SK-N-SH (cell line): ENCODE data around the gene FOXR1. TPM values are rescaled to one million over a fixed set of nuclear protein-coding genes. Genes with fewer than 3 reads are reported as not detected.

Experiments used
- CTCF ChIA-PET: fragments of 300-600, 350-600 bp; formaldehyde crosslinking; extraction: SDS; loops from one replicate; lab custom pipeline; 2021; lab: Yijun Ruan, JAX
- POLR2A ChIA-PET: fragments of 350-600 bp; sonication (Branson Sonifier 250); formaldehyde crosslinking; extraction: SDS; loops from one replicate; lab custom pipeline; 2020; ENCODE audit warnings: antibody characterized with exemption, inconsistent platforms; lab: Yijun Ruan, JAX
- DNase-seq: peaks from one replicate; pipeline ENCODE4 v3.0.0; 2012
- H2AFZ ChIP-seq: fragments of 200-600 bp; sonication (generic); 2 replicates; pipeline ENCODE4 v1.8.1; 2016; ENCODE audit warnings: antibody characterized with exemption, mild to moderate bottlenecking, low read depth
- H3F3A ChIP-seq: fragments of 200-600 bp; sonication (generic); replicated peaks from 2 replicates; pipeline ENCODE3; 2016; ENCODE audit warnings: antibody characterized with exemption, mild to moderate bottlenecking; ENCODE audit not compliant: insufficient read depth
- H3K27ac ChIP-seq, 2 experiments: fragments of 200-500 bp in 1 of 2; fragments of 200-600 bp in 1 of 2; sonication (Bioruptor generic) in 1 of 2; sonication (generic), shearing (Covaris generic) in 1 of 2; 2 replicates each; pipeline versions ENCODE4 v1.5.1 to v1.6.1; 2014 to 2016; ENCODE audit warnings: low read depth in 2 of 2, inconsistent platforms in 1 of 2, low read length in 1 of 2, mild to moderate bottlenecking in 1 of 2, mixed read lengths in 1 of 2
- H3K27me3 ChIP-seq: fragments of 200-600 bp; sonication (generic), shearing (Covaris generic); 2 replicates; pipeline ENCODE4 v1.6.1; 2016; ENCODE audit warnings: mixed run types; ENCODE audit not compliant: insufficient read depth
- H3K36me3 ChIP-seq, 2 experiments: fragments of 200-500 bp in 1 of 2; fragments of 200-600 bp in 1 of 2; sonication (Bioruptor generic) in 1 of 2; sonication (generic) in 1 of 2; replicated peaks in 1 of 2; 2 replicates each; pipeline versions ENCODE3 to v1.5.1; 2014 to 2016; ENCODE audit warnings: low read length in 1 of 2, mild to moderate bottlenecking in 1 of 2; ENCODE audit not compliant: insufficient read depth in 2 of 2, control insufficient read depth in 1 of 2
- H3K4me1 ChIP-seq, 2 experiments: fragments of 200-500 bp in 1 of 2; fragments of 200-600 bp in 1 of 2; sonication (Bioruptor generic) in 1 of 2; sonication (generic), shearing (Covaris generic) in 1 of 2; 2 replicates each; pipeline versions ENCODE4 v1.5.1 to v1.6.1; 2014 to 2016; ENCODE audit warnings: low read depth in 1 of 2, low read length in 1 of 2, mixed run types in 1 of 2; ENCODE audit not compliant: insufficient read depth in 2 of 2, control insufficient read depth in 1 of 2
- H3K4me2 ChIP-seq: fragments of 200-600 bp; sonication (generic), shearing (Covaris generic); 2 replicates; pipeline ENCODE4 v1.6.1; 2017; ENCODE audit warnings: mixed run types
- H3K4me3 ChIP-seq, 2 experiments: fragments of 200-500 bp in 1 of 2; fragments of 200-600 bp in 1 of 2; sonication (Bioruptor generic) in 1 of 2; sonication (generic), shearing (Covaris generic) in 1 of 2; 2 replicates each; pipeline versions ENCODE4 v1.5.1 to v1.8.1; 2014 to 2016; ENCODE audit warnings: low read depth in 2 of 2, inconsistent platforms in 1 of 2, low read length in 1 of 2, mild to moderate bottlenecking in 1 of 2, mixed read lengths in 1 of 2, moderate library complexity in 1 of 2
- H3K79me2 ChIP-seq: fragments of 200-600 bp; sonication (generic); 2 replicates; pipeline ENCODE4 v1.8.1; 2017; ENCODE audit warnings: mild to moderate bottlenecking; ENCODE audit not compliant: insufficient read depth
- H3K9ac ChIP-seq: fragments of 200-600 bp; sonication (generic); 2 replicates; pipeline ENCODE4 v1.6.1; 2017; ENCODE audit warnings: mixed run types
- H3K9me2 ChIP-seq: fragments of 200-600 bp; sonication (generic); 2 replicates; pipeline ENCODE4 v1.6.1; 2017; ENCODE audit warnings: mixed run types
- H3K9me3 ChIP-seq: fragments of 200-600 bp; sonication (generic); 2 replicates; pipeline ENCODE4 v1.6.1; 2017; ENCODE audit warnings: mixed run types, mild to moderate bottlenecking, moderate library complexity
- H4K20me1 ChIP-seq: fragments of 200-600 bp; sonication (generic); 2 replicates; pipeline ENCODE4 v1.6.1; 2017; ENCODE audit warnings: mild to moderate bottlenecking, mixed run types; ENCODE audit not compliant: insufficient read depth
- CHD2 ChIP-seq: fragments of 150-350 bp; IDR thresholded peaks from 2 replicates; pipeline ENCODE4 v1.6.1; 2018; ENCODE audit warnings: low read length; ENCODE audit not compliant: partially characterized antibody
- FOSL2 ChIP-seq: IDR thresholded peaks from 2 replicates; pipeline ENCODE4 v1.4.0; 2012; ENCODE audit warnings: low read depth, mild to moderate bottlenecking, moderate library complexity, borderline replicate concordance
- FOXJ3 ChIP-seq: sonication (generic); formaldehyde crosslinking; IDR thresholded peaks from 2 replicates; pipeline ENCODE4 v1.5.1; 2020; ENCODE audit warnings: mild to moderate bottlenecking, missing genetic modification reagents
- GABPA ChIP-seq: IDR thresholded peaks from 2 replicates; pipeline ENCODE4 v1.4.0; 2012; ENCODE audit warnings: low read depth, mild to moderate bottlenecking
- JUND ChIP-seq: IDR thresholded peaks from 2 replicates; pipeline ENCODE4 v1.4.0; 2012
- MXI1 ChIP-seq: IDR thresholded peaks from 2 replicates; pipeline ENCODE4 v1.6.1; 2012; ENCODE audit warnings: mild to moderate bottlenecking, low read depth, low read length, improper control_type of control experiment
- POLR2AphosphoS5 ChIP-seq: IDR thresholded peaks from 2 replicates; pipeline ENCODE4 v1.6.1; 2012; ENCODE audit warnings: low read depth, low read length
- RCOR1 ChIP-seq: fragments of 150-350 bp; IDR thresholded peaks from 2 replicates; pipeline ENCODE4 v1.6.1; 2017; ENCODE audit warnings: antibody characterized with exemption, low read length
- SMC3 ChIP-seq: IDR thresholded peaks from 2 replicates; pipeline ENCODE4 v1.6.1; 2012; ENCODE audit warnings: low read depth, low read length, improper control_type of control experiment
- TEAD4 ChIP-seq: IDR thresholded peaks from 2 replicates; pipeline ENCODE4 v1.4.0; 2012; ENCODE audit warnings: mild to moderate bottlenecking, borderline replicate concordance; ENCODE audit not compliant: insufficient read depth
- WGBS: methylation state at CpG from one replicate; pipeline ENCODE4 v1.1.6; 2017; ENCODE audit warnings: low lambda C conversion rate; 5-methylcytosine and 5-hydroxymethylcytosine counted together
- polyA plus RNA-seq, 3 experiments: library from polyadenylated mRNA; depleted of rRNA; stranded (reverse); fragments of >200 nt; gene quantifications; 2 replicates each; pipeline ENCODE4 v1.2.3, GENCODE V29; 2012
- TF ChIP-seq, protein P1 (sequence below): IDR thresholded peaks from 2 replicates; pipeline ENCODE4 v1.4.0; 2012; ENCODE audit warnings: low read depth, borderline replicate concordance
- TF ChIP-seq, protein P2 (sequence below): IDR thresholded peaks from 2 replicates; pipeline ENCODE4 v1.4.0; 2012; ENCODE audit warnings: low read depth, borderline replicate concordance
- TF ChIP-seq, protein P3 (sequence below): IDR thresholded peaks from 2 replicates; pipeline ENCODE4; 2012
- TF ChIP-seq, protein P4 (sequence below): fragments of 200-600 bp; sonication (generic); IDR thresholded peaks from 2 replicates; pipeline ENCODE4 v1.6.1; 2017; ENCODE audit warnings: antibody characterized with exemption, mild to moderate bottlenecking, moderate library complexity
- TF ChIP-seq, protein P5 (sequence below): IDR thresholded peaks from 2 replicates; pipeline ENCODE4 v1.4.0; 2012; ENCODE audit warnings: low read depth
- TF ChIP-seq, protein P6 (sequence below): IDR thresholded peaks from 2 replicates; pipeline ENCODE4 v1.6.1; 2012; ENCODE audit warnings: mild to moderate bottlenecking, low read depth, low read length, moderate library complexity

The FOXR1 gene
- polyA plus RNA-seq, 1 of the 3 experiments (the other 2 are of a cell fraction): not detected

DNA sequence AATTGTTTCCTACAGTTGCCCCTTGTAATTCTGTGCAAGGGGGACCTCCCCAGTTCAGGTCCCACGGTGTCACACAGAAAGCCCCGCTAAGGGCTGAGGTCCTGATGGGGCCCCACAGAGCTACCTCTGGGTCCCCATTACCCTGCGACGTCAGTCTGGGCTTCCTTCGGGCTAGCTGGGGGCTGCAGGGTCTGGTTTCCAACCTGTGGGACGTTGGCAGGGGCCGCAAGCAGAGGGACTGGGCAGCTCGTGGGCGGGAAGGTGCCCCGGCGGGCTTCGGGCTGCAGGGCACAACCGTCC, 58.4 kb downstream of the FOXR1 start:
- peak overlapping the region; percentile 76 to 81 for H3K4me3 ChIP-seq
- H3K9ac ChIP-seq: peak overlapping the region; percentile 58; the same call in 1 of the 2 replicates
- no peaks in the 10 kb centered on the region for H4K20me1 ChIP-seq
- TF ChIP-seq JUND (no peak), MXI1 (no peak), FOXJ3 (CRISPR knock-in tag) (no peak), TEAD4 (no peak), CHD2 (no peak), GABPA (no peak)
- TF ChIP-seq, protein P1, sequence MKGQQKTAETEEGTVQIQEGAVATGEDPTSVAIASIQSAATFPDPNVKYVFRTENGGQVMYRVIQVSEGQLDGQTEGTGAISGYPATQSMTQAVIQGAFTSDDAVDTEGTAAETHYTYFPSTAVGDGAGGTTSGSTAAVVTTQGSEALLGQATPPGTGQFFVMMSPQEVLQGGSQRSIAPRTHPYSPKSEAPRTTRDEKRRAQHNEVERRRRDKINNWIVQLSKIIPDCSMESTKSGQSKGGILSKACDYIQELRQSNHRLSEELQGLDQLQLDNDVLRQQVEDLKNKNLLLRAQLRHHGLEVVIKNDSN: no peak
- TF ChIP-seq, protein P2, sequence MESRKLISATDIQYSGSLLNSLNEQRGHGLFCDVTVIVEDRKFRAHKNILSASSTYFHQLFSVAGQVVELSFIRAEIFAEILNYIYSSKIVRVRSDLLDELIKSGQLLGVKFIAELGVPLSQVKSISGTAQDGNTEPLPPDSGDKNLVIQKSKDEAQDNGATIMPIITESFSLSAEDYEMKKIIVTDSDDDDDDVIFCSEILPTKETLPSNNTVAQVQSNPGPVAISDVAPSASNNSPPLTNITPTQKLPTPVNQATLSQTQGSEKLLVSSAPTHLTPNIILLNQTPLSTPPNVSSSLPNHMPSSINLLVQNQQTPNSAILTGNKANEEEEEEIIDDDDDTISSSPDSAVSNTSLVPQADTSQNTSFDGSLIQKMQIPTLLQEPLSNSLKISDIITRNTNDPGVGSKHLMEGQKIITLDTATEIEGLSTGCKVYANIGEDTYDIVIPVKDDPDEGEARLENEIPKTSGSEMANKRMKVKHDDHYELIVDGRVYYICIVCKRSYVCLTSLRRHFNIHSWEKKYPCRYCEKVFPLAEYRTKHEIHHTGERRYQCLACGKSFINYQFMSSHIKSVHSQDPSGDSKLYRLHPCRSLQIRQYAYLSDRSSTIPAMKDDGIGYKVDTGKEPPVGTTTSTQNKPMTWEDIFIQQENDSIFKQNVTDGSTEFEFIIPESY: no peak
- no peaks in the 10 kb centered on the region for H3K9me3 ChIP-seq
- H3K27me3 ChIP-seq: no peaks in the 10 kb centered on the region
- H3K4me1 ChIP-seq: peaks cover 5 to 12% of the 10 kb centered on the region in 2 experiments; a peak in 2 of 4 replicates
- 31% methylated on average over 4 of the region's 13 CpGs for WGBS
- H3F3A ChIP-seq: no peaks in the 10 kb centered on the region
- CTCF ChIA-PET: interaction anchor here (0.7 to 3.0 kb wide), 9 partner anchors 10 to 424 kb away, joined by 3 to 16 read pairs (median 5); partner anchors contain the start of genes HYOU1, RPS25 and TRAPPC4
- no peak overlapping the region for H3K27ac ChIP-seq
- peak overlapping the region; percentile 94 for H3K4me2 ChIP-seq
- peaks cover 0 to 13% of the 10 kb centered on the region in 2 experiments for H3K36me3 ChIP-seq
- H3K79me2 ChIP-seq: no peaks in the 10 kb centered on the region
- DNase-seq: no peak
- H2AFZ ChIP-seq: peak overlapping the region; percentile 88; the same call in 1 of the 2 replicates
- no peaks in the 10 kb centered on the region for H3K9me2 ChIP-seq
- POLR2A ChIA-PET: interaction anchor here (1.0 to 2.0 kb wide), 2 partner anchors 11 to 27 kb away, joined by 5 to 6 read pairs; partner anchors contain the start of genes RPS25 and TRAPPC4

DNA sequence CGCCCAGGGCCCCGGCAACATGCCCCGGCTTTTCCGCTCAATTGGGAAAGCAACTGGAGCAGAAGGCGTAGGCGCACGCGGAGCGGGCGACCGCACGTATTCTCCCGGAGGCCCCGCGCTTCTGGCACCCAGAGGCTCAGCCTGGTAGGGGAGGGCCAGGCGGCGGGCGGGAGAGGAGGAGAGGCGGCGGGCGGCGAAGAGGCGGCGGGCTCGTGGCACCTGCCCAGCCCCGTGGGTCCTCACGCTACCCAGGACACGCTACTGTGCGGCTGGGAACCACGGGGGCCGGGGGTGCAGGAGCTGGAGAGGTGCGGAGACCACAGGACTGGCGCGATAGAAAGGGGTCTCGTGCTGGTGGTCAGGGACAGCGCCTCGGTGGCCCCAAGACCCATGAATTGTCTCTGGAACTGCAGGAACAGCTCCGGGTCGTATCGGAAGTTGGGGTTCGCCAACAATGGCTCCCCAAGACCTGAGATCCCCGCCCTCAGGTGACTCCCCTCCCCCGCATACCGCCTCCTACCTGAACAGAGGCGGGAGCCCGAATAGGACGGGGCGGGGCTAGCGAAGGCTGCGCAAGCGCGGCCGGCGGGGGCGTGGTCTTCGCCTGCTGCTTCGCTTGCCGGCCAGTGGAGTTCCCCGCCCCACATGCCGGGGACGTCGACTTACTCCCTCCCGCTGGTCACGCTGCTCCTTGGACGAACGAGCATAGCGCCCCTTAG, 58.9 kb downstream of the FOXR1 start, which contains the start of gene SLC37A4:
Gene SLC37A4 (minus strand): TSS at position 549 of the 719 bp plus-strand sequence.
- Histone ChIP-seq H3K4me1 (peaks cover 5 to 12% of the 10 kb centered on the region in 2 experiments; a peak in 2 of 4 replicates), H3K27me3 (no peaks in the 10 kb centered on the region), H3K9me3 (no peaks in the 10 kb centered on the region), H3K9ac (peak within 1 kb of the TSS; percentile 58; the same call in 1 of the 2 replicates), H3K4me3 (peak within 1 kb of the TSS; percentile 76 to 81), H3K4me2 (peak within 1 kb of the TSS; percentile 94), H3F3A (no peaks in the 10 kb centered on the region), H3K36me3 (peaks cover 0 to 9% of the 10 kb centered on the region in 2 experiments), H2AFZ (peak within 1 kb of the TSS; percentile 88; the same call in 1 of the 2 replicates), H4K20me1 (no peaks in the 10 kb centered on the region), H3K79me2 (no peaks in the 10 kb centered on the region), H3K27ac (peak within 1 kb of the TSS in 1 of 2 experiments; percentile 74; a peak in 2 of 4 replicates), H3K9me2 (no peaks in the 10 kb centered on the region)
- 0% methylated on average over 17 of the region's 67 CpGs for WGBS
- ChIA-PET POLR2A (interaction anchor here (1.0 to 2.0 kb wide), 2 partner anchors 12 to 26 kb away, joined by 5 to 6 read pairs; partner anchors contain the start of genes RPS25 and TRAPPC4), CTCF (interaction anchor here (0.7 to 3.0 kb wide), 9 partner anchors 10 to 425 kb away, joined by 3 to 16 read pairs (median 5); partner anchors contain the start of genes HYOU1, RPS25 and TRAPPC4)
- DNase-seq: peak; percentile 98
- TF ChIP-seq, protein P3, sequence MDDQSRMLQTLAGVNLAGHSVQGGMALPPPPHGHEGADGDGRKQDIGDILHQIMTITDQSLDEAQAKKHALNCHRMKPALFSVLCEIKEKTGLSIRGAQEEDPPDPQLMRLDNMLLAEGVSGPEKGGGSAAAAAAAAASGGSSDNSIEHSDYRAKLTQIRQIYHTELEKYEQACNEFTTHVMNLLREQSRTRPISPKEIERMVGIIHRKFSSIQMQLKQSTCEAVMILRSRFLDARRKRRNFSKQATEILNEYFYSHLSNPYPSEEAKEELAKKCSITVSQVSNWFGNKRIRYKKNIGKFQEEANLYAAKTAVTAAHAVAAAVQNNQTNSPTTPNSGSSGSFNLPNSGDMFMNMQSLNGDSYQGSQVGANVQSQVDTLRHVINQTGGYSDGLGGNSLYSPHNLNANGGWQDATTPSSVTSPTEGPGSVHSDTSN: no peak
- TF ChIP-seq SMC3: peak; percentile 48; the same call in 1 of the 2 replicates
- peak; percentile 93 for TF ChIP-seq MXI1
- TF ChIP-seq, protein P4, sequence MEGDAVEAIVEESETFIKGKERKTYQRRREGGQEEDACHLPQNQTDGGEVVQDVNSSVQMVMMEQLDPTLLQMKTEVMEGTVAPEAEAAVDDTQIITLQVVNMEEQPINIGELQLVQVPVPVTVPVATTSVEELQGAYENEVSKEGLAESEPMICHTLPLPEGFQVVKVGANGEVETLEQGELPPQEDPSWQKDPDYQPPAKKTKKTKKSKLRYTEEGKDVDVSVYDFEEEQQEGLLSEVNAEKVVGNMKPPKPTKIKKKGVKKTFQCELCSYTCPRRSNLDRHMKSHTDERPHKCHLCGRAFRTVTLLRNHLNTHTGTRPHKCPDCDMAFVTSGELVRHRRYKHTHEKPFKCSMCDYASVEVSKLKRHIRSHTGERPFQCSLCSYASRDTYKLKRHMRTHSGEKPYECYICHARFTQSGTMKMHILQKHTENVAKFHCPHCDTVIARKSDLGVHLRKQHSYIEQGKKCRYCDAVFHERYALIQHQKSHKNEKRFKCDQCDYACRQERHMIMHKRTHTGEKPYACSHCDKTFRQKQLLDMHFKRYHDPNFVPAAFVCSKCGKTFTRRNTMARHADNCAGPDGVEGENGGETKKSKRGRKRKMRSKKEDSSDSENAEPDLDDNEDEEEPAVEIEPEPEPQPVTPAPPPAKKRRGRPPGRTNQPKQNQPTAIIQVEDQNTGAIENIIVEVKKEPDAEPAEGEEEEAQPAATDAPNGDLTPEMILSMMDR: no peak; the same call in 1 of the 2 replicates
- TF ChIP-seq POLR2AphosphoS5: peak; percentile 80
- TF ChIP-seq, protein P5, sequence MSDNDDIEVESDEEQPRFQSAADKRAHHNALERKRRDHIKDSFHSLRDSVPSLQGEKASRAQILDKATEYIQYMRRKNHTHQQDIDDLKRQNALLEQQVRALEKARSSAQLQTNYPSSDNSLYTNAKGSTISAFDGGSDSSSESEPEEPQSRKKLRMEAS: peak; percentile 99
- no peak for TF ChIP-seq FOSL2
- TF ChIP-seq, protein P6, sequence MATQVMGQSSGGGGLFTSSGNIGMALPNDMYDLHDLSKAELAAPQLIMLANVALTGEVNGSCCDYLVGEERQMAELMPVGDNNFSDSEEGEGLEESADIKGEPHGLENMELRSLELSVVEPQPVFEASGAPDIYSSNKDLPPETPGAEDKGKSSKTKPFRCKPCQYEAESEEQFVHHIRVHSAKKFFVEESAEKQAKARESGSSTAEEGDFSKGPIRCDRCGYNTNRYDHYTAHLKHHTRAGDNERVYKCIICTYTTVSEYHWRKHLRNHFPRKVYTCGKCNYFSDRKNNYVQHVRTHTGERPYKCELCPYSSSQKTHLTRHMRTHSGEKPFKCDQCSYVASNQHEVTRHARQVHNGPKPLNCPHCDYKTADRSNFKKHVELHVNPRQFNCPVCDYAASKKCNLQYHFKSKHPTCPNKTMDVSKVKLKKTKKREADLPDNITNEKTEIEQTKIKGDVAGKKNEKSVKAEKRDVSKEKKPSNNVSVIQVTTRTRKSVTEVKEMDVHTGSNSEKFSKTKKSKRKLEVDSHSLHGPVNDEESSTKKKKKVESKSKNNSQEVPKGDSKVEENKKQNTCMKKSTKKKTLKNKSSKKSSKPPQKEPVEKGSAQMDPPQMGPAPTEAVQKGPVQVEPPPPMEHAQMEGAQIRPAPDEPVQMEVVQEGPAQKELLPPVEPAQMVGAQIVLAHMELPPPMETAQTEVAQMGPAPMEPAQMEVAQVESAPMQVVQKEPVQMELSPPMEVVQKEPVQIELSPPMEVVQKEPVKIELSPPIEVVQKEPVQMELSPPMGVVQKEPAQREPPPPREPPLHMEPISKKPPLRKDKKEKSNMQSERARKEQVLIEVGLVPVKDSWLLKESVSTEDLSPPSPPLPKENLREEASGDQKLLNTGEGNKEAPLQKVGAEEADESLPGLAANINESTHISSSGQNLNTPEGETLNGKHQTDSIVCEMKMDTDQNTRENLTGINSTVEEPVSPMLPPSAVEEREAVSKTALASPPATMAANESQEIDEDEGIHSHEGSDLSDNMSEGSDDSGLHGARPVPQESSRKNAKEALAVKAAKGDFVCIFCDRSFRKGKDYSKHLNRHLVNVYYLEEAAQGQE: no peak
- no peak for TF ChIP-seq RCOR1
